H9 (cell line): ENCODE data around the gene ADGRL2. TPM values are rescaled to one million over a fixed set of nuclear protein-coding genes. Genes with fewer than 3 reads are reported as not detected.
A peak's percentile ranks its signal among the peaks of the same experiment; 100 is the strongest.

Experiments used
- DNase-seq: peaks from one replicate; pipeline ENCODE4 v3.0.0-alpha.2; 2017
- H2AFZ ChIP-seq: one replicate; pipeline ENCODE4 v1.6.1; 2013; ENCODE audit warnings: mild to moderate bottlenecking, low read length, control low read depth, moderate library complexity
- H2AK5ac ChIP-seq: 2 replicates; pipeline ENCODE4 v1.6.1; 2013; ENCODE audit warnings: low read length, control low read depth, mixed read lengths; ENCODE audit not compliant: insufficient read length
- H2BK120ac ChIP-seq: one replicate; pipeline ENCODE4 v1.6.1; 2013; ENCODE audit warnings: low read depth, mild to moderate bottlenecking, low read length, control low read depth, inconsistent platforms; ENCODE audit not compliant: poor library complexity, severe bottlenecking
- H2BK12ac ChIP-seq: 2 replicates; pipeline ENCODE4 v1.6.1; 2013; ENCODE audit warnings: low read length, control low read depth, mixed read lengths, low read depth; ENCODE audit not compliant: insufficient read length
- H2BK15ac ChIP-seq: 2 replicates; pipeline ENCODE4 v1.6.1; 2013; ENCODE audit warnings: low read depth, low read length, control low read depth
- H2BK20ac ChIP-seq: one replicate; pipeline ENCODE4 v1.6.1; 2013; ENCODE audit warnings: low read depth, mild to moderate bottlenecking, low read length, control low read depth, inconsistent platforms; ENCODE audit not compliant: poor library complexity, severe bottlenecking
- H2BK5ac ChIP-seq: 2 replicates; pipeline ENCODE4 v1.6.1; 2013; ENCODE audit warnings: low read length, control low read depth, mixed read lengths; ENCODE audit not compliant: insufficient read length
- H3K14ac ChIP-seq: 2 replicates; pipeline ENCODE4 v1.6.1; 2013; ENCODE audit warnings: low read length, control low read depth; ENCODE audit not compliant: insufficient read depth
- H3K18ac ChIP-seq: 2 replicates; pipeline ENCODE4 v1.6.1; 2013; ENCODE audit warnings: low read depth, mild to moderate bottlenecking, mixed read lengths, low read length, control low read depth; ENCODE audit not compliant: insufficient read length
- H3K23ac ChIP-seq: 2 replicates; pipeline ENCODE4 v1.6.1; 2013; ENCODE audit warnings: low read length, control low read depth, mixed read lengths, low read depth; ENCODE audit not compliant: insufficient read length
- H3K23me2 ChIP-seq: 2 replicates; pipeline ENCODE4 v1.6.1; 2013; ENCODE audit warnings: low read depth, mild to moderate bottlenecking, mixed read lengths, low read length, control low read depth; ENCODE audit not compliant: insufficient read length, poor library complexity, severe bottlenecking
- H3K27ac ChIP-seq: 2 replicates; pipeline ENCODE4 v1.5.1; 2013; ENCODE audit warnings: low read length, control low read depth, mixed read lengths, low read depth; ENCODE audit not compliant: insufficient read length
- H3K27me3 ChIP-seq: 2 replicates; pipeline ENCODE4 v1.6.1; 2013; ENCODE audit warnings: low read length, control low read depth, inconsistent platforms; ENCODE audit not compliant: insufficient read depth
- H3K4ac ChIP-seq: 2 replicates; pipeline ENCODE4 v1.6.1; 2013; ENCODE audit warnings: low read depth, mild to moderate bottlenecking, control low read depth, inconsistent platforms, low read length, moderate library complexity
- H3K4me1 ChIP-seq: 2 replicates; pipeline ENCODE4 v1.6.1; 2013; ENCODE audit warnings: low read length, control low read depth, inconsistent platforms; ENCODE audit not compliant: insufficient read depth
- H3K4me2 ChIP-seq: 2 replicates; pipeline ENCODE4 v1.6.1; 2013; ENCODE audit warnings: low read length, control low read depth, mixed read lengths; ENCODE audit not compliant: insufficient read length, insufficient read depth
- H3K56ac ChIP-seq: 2 replicates; pipeline ENCODE4 v1.6.1; 2013; ENCODE audit warnings: low read depth, mild to moderate bottlenecking, mixed read lengths, low read length, control low read depth; ENCODE audit not compliant: insufficient read length
- H3K79me1 ChIP-seq: 2 replicates; pipeline ENCODE4 v1.6.1; 2013; ENCODE audit warnings: low read depth, mild to moderate bottlenecking, moderate library complexity, low read length, control low read depth, inconsistent platforms; ENCODE audit not compliant: insufficient read depth, poor library complexity, severe bottlenecking
- H3K79me2 ChIP-seq: 2 replicates; pipeline ENCODE4 v1.6.1; 2013; ENCODE audit warnings: low read length, control low read depth, inconsistent platforms; ENCODE audit not compliant: insufficient read depth
- H3K9ac ChIP-seq: 2 replicates; pipeline ENCODE4 v1.6.1; 2013; ENCODE audit warnings: low read length, control low read depth, mixed read lengths; ENCODE audit not compliant: insufficient read length; ENCODE audit errors: extremely low read depth
- H3K9me3 ChIP-seq: one replicate; pipeline ENCODE4 v1.6.1; 2013; ENCODE audit warnings: low read depth, low read length, inconsistent platforms; ENCODE audit not compliant: control insufficient read depth
- H3T11ph ChIP-seq: one replicate; pipeline ENCODE4 v1.6.1; 2013; ENCODE audit warnings: mild to moderate bottlenecking, low read length, control low read depth, inconsistent platforms
- H4K20me1 ChIP-seq: one replicate; pipeline ENCODE4 v1.6.1; 2013; ENCODE audit not compliant: control insufficient read depth, insufficient read length, insufficient read depth
- H4K5ac ChIP-seq: 2 replicates; pipeline ENCODE4 v1.6.1; 2013; ENCODE audit warnings: low read depth, mild to moderate bottlenecking, mixed read lengths, low read length, control low read depth; ENCODE audit not compliant: insufficient read length
- H4K8ac ChIP-seq: replicated peaks from 2 replicates; pipeline ENCODE4 v1.6.1; 2013; ENCODE audit warnings: low read length, control low read depth, mixed read lengths, low read depth; ENCODE audit not compliant: insufficient read length
- H4K91ac ChIP-seq: 2 replicates; pipeline ENCODE4 v1.6.1; 2013; ENCODE audit warnings: low read depth, mild to moderate bottlenecking, moderate library complexity, mixed read lengths, low read length, control low read depth; ENCODE audit not compliant: insufficient read length
- H3K27ac Mint-ChIP-seq, 3 experiments: 2 replicates in 2 of 3; 3 replicates in 1 of 3; pipeline ENCODE4 v1.8.0; 2020 to 2021; ENCODE audit warnings: mixed read lengths in 3 of 3, mild to moderate bottlenecking in 1 of 3, moderate library complexity in 1 of 3
- H3K27me3 Mint-ChIP-seq: 2 replicates; pipeline ENCODE4 v1.8.0; 2021; ENCODE audit warnings: low read depth, mild to moderate bottlenecking, moderate library complexity, mixed read lengths
- H3K36me3 Mint-ChIP-seq, 3 experiments: 2 replicates in 2 of 3; 3 replicates in 1 of 3; pipeline ENCODE4 v1.8.0; 2020 to 2021; ENCODE audit warnings: low read depth in 3 of 3, mixed read lengths in 3 of 3; ENCODE audit not compliant: insufficient read depth in 1 of 3
- H3K4me1 Mint-ChIP-seq, 2 experiments: 2 replicates each; pipeline ENCODE4 v1.8.0; 2020; ENCODE audit warnings: mixed read lengths in 2 of 2
- H3K4me3 Mint-ChIP-seq, 2 experiments: 2 replicates in 1 of 2; 3 replicates in 1 of 2; pipeline ENCODE4 v1.8.0; 2020 to 2021; ENCODE audit warnings: mild to moderate bottlenecking in 2 of 2, mixed read lengths in 2 of 2, moderate library complexity in 1 of 2
- H3K9me3 Mint-ChIP-seq, 2 experiments: 2 replicates in 1 of 2; 3 replicates in 1 of 2; pipeline ENCODE4 v1.8.0; 2020; ENCODE audit warnings: mild to moderate bottlenecking in 2 of 2, mixed read lengths in 2 of 2, moderate library complexity in 1 of 2
- WGBS: extraction: QIAGEN DNeasy Blood & Tissue Kit; methylation state at CpG from one replicate; pipeline ENCODE4 v1.1.7; 2013; ENCODE audit warnings: missing lambda C conversion rate, low lambda C conversion rate, mixed read lengths; ENCODE audit not compliant: insufficient read length; ENCODE audit errors: extremely low coverage; 5-methylcytosine and 5-hydroxymethylcytosine counted together
- total RNA-seq: library from RNA; stranded (reverse); gene quantifications from 2 replicates; pipeline ENCODE4 v1.2.1, GENCODE V29; 2021
- TF ChIP-seq, protein P1 (sequence below): fragments of 200-600 bp; sonication (generic); conservative IDR thresholded peaks from 3 replicates; pipeline ENCODE4 v1.8.0; 2021; ENCODE audit warnings: antibody characterized with exemption, mild to moderate bottlenecking

Gene ADGRL2
- total RNA-seq, 1 experiment from 2014 or later = 119 TPM

DNA sequence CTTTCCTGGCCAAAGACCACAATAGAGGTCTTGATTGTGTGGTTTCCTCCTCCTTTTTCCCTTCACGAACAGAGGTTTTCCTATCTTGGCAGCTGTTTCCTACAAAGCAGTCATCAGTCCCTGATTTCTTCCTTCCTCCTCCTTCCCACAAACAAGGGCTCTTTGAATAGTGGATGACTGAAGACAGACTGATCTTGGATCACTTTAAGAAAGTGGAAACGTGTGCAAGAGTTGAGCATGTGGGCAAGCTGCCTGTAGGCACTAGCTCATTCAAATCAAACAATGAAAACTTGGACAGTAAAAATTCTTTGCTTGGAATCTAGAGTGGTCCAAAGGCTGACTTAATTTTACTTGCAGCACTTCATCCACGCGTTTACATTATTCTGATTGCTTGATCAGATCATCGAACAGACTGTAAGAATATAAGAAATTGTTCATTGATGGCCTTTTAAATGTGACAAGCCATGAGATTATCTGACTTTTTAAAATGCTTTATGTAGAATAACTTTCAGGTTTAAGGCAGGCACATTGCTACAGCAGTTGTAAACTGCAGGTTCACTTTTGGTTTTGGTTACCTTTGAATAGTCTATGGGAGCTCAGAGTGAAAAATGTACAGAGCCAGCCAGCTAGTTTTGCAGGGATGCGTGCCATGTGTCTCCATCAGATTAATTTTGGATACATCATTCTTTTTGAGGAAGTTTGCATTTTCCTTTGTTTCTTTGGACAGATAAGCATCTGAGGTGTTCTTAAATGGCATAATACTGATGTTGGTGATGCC is 34.4 kb downstream of the ADGRL2 start:
- no peak overlapping the region for H3K4ac ChIP-seq
- H3K23ac ChIP-seq = no peak overlapping the region
- H4K20me1 ChIP-seq = no peaks in the 10 kb centered on the region
- no peak overlapping the region for H4K5ac ChIP-seq
- no peaks in the 10 kb centered on the region for H3K79me1 ChIP-seq
- H3K56ac ChIP-seq = no peak overlapping the region
- H3K27ac ChIP-seq = no peak overlapping the region
- H4K91ac ChIP-seq = no peak overlapping the region
- no peak overlapping the region for H2AFZ ChIP-seq
- Mint-ChIP-seq H3K4me3 (0 out of 5 replicates have a peak overlapping the region, but pooled peaks of 1 of the 2 experiments have one; percentile 27), H3K27me3 (no peaks in the 10 kb centered on the region), H3K36me3 (peaks cover 9 to 21% (median 13%) of the 10 kb centered on the region in 3 experiments; a peak in 6 of 7 replicates), H3K4me1 (peaks cover 45 to 56% of the 10 kb centered on the region in 2 experiments), H3K27ac (peak overlapping the region; percentile 11 to 93 (median 36); a peak in 5 of 7 replicates), H3K9me3 (no peaks in the 10 kb centered on the region)
- H2BK20ac ChIP-seq = no peak overlapping the region
- no peak overlapping the region for H2BK12ac ChIP-seq
- H4K8ac ChIP-seq = no peak overlapping the region
- H3T11ph ChIP-seq = no peak overlapping the region
- H2BK120ac ChIP-seq = no peak overlapping the region
- no peak for DNase-seq
- no CpG with 5 or more reads among the region's 6 CpGs for WGBS
- no peak overlapping the region for H3K9ac ChIP-seq
- no peak overlapping the region for H2BK15ac ChIP-seq
- H3K9me3 ChIP-seq = no peaks in the 10 kb centered on the region
- H3K27me3 ChIP-seq = no peaks in the 10 kb centered on the region
- H3K14ac ChIP-seq = no peak overlapping the region
- H3K4me1 ChIP-seq = no peaks in the 10 kb centered on the region
- H3K79me2 ChIP-seq = peaks cover 16% of the 10 kb centered on the region; the same call in 1 of the 2 replicates
- H3K4me2 ChIP-seq = no peak overlapping the region
- TF ChIP-seq, protein P1, sequence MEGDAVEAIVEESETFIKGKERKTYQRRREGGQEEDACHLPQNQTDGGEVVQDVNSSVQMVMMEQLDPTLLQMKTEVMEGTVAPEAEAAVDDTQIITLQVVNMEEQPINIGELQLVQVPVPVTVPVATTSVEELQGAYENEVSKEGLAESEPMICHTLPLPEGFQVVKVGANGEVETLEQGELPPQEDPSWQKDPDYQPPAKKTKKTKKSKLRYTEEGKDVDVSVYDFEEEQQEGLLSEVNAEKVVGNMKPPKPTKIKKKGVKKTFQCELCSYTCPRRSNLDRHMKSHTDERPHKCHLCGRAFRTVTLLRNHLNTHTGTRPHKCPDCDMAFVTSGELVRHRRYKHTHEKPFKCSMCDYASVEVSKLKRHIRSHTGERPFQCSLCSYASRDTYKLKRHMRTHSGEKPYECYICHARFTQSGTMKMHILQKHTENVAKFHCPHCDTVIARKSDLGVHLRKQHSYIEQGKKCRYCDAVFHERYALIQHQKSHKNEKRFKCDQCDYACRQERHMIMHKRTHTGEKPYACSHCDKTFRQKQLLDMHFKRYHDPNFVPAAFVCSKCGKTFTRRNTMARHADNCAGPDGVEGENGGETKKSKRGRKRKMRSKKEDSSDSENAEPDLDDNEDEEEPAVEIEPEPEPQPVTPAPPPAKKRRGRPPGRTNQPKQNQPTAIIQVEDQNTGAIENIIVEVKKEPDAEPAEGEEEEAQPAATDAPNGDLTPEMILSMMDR = no peak
- H3K18ac ChIP-seq = no peak overlapping the region
- no peak overlapping the region for H2AK5ac ChIP-seq
- no peaks in the 10 kb centered on the region for H3K23me2 ChIP-seq
- no peak overlapping the region for H2BK5ac ChIP-seq
